Endothelial cell of umbilical vein (primary cell): ENCODE data around the gene LIPI. TPM values are rescaled to one million over a fixed set of nuclear protein-coding genes. Genes with fewer than 3 reads are reported as not detected.

Source experiments
- BruUV-seq: library from RNA; stranded (reverse); fragments of 400-500 nt; replicated peaks from 2 replicates; lab custom pipeline; 2021; lab: Mats Ljungman, UMichigan
- CTCF ChIA-PET: fragments of 300-600, 350-600 bp; sonication (Branson Sonifier 250); formaldehyde crosslinking; loops from one replicate; lab custom pipeline; 2021; ENCODE audit warnings: antibody characterized with exemption, inconsistent platforms; lab: Charles Lee
- POLR2A ChIA-PET: fragments of 300-600, 350-600 bp; sonication (Branson Sonifier 250); formaldehyde crosslinking; loops from one replicate; lab custom pipeline; 2021; ENCODE audit warnings: antibody characterized with exemption, inconsistent platforms; lab: Charles Lee
- DNase-seq: peaks from one replicate; pipeline ENCODE4 v3.0.0-alpha.2; 2011; ENCODE audit warnings: low read depth, low spot score
- FAIRE-seq: peaks from 2 replicates; lab custom pipeline; 2011; peaks lifted over from hg19 to GRCh38; lab: Jason Lieb, UNC
- H2AFZ ChIP-seq: 2 replicates; pipeline ENCODE4 v1.6.0; 2012; ENCODE audit warnings: low read depth, low read length, control low read depth, inconsistent platforms
- H3K27ac ChIP-seq: 2 replicates; pipeline ENCODE4 v1.5.1; 2011; ENCODE audit warnings: low read depth, mild to moderate bottlenecking, control low read depth, low read length, moderate library complexity; ENCODE audit not compliant: insufficient read depth
- H3K27me3 ChIP-seq, 2 experiments: 2 replicates each; pipeline versions ENCODE4 v1.6.0 to v1.6.1; 2011; ENCODE audit warnings: low read length in 2 of 2, mixed read lengths in 1 of 2; ENCODE audit not compliant: control insufficient read depth in 2 of 2, insufficient read depth in 2 of 2
- H3K36me3 ChIP-seq, 2 experiments: 2 replicates in 1 of 2; 3 replicates in 1 of 2; pipeline ENCODE4 v1.5.1; 2011; ENCODE audit warnings: low read length in 2 of 2, mild to moderate bottlenecking in 1 of 2, moderate library complexity in 1 of 2; ENCODE audit not compliant: control insufficient read depth in 2 of 2, insufficient read depth in 2 of 2; ENCODE audit errors: extremely low read depth in 1 of 2
- H3K4me1 ChIP-seq: 3 replicates; pipeline ENCODE4 v1.5.1; 2011; ENCODE audit warnings: mild to moderate bottlenecking, low read length; ENCODE audit not compliant: control insufficient read depth, insufficient read depth; ENCODE audit errors: extremely low read depth
- H3K4me2 ChIP-seq: 2 replicates; pipeline ENCODE4 v1.6.1; 2011; ENCODE audit warnings: low read length, control low read depth, mixed read lengths; ENCODE audit not compliant: insufficient read depth
- H3K4me3 ChIP-seq, 3 experiments: fragments of 200-600 bp in 1 of 3; sonication (generic), shearing (Covaris generic) in 1 of 3; replicated peaks in 1 of 3; 2 replicates each; pipeline ENCODE4 v1.5.1; 2011 to 2016; ENCODE audit warnings: control low read depth in 3 of 3, low read length in 3 of 3, mild to moderate bottlenecking in 2 of 3, inconsistent platforms in 1 of 3, low read depth in 1 of 3, moderate library complexity in 1 of 3; ENCODE audit not compliant: insufficient read depth in 1 of 3
- H3K79me2 ChIP-seq: 2 replicates; pipeline ENCODE4 v1.6.0; 2012; ENCODE audit warnings: low read length, inconsistent platforms; ENCODE audit not compliant: control insufficient read depth, insufficient read depth
- H3K9ac ChIP-seq: replicated peaks from 2 replicates; pipeline ENCODE3; 2011; ENCODE audit warnings: low read length, control low read depth; ENCODE audit not compliant: insufficient read depth; ENCODE audit errors: extremely low read depth
- H3K9me1 ChIP-seq: replicated peaks from 3 replicates; pipeline ENCODE4 v1.6.0; 2011; ENCODE audit warnings: mild to moderate bottlenecking, low read length; ENCODE audit not compliant: control insufficient read depth, insufficient read depth; ENCODE audit errors: extremely low read depth
- H3K9me3 ChIP-seq: replicated peaks from 2 replicates; pipeline ENCODE4 v1.5.1; 2012; ENCODE audit warnings: low read length, inconsistent platforms; ENCODE audit not compliant: control insufficient read depth, insufficient read depth
- H4K20me1 ChIP-seq: replicated peaks from 2 replicates; pipeline ENCODE3; 2011; ENCODE audit warnings: mild to moderate bottlenecking, low read length; ENCODE audit not compliant: control insufficient read depth, insufficient read depth; ENCODE audit errors: extremely low read depth
- EZH2 ChIP-seq: IDR thresholded peaks from 2 replicates; pipeline ENCODE4 v1.6.1; 2012; ENCODE audit warnings: borderline replicate concordance, low read depth, mild to moderate bottlenecking, moderate library complexity, low read length, inconsistent platforms; ENCODE audit not compliant: severe bottlenecking
- GATA2 ChIP-seq: IDR thresholded peaks from 2 replicates; pipeline ENCODE4 v1.7.0; 2011; ENCODE audit warnings: low read depth, mild to moderate bottlenecking, moderate library complexity, mixed read lengths, low read length; ENCODE audit not compliant: insufficient read length, insufficient read depth
- JUN ChIP-seq: IDR thresholded peaks from 2 replicates; pipeline ENCODE4 v1.6.1; 2011; ENCODE audit warnings: borderline replicate concordance, low read depth; ENCODE audit not compliant: insufficient read length, insufficient read depth
- MAX ChIP-seq: IDR thresholded peaks from 2 replicates; pipeline ENCODE4 v1.6.1; 2011; ENCODE audit not compliant: insufficient read depth, insufficient read length
- MYC ChIP-seq: IDR thresholded peaks from one replicate; pipeline ENCODE4 v1.6.1; 2011; ENCODE audit warnings: mild to moderate bottlenecking, low read depth, low read length
- POLR2A ChIP-seq: IDR thresholded peaks from 2 replicates; pipeline ENCODE4 v1.6.1; 2012; ENCODE audit warnings: low read depth, mild to moderate bottlenecking, control low read depth, low read length
- dilution Hi-C: fragments of 300-500 bp; cut with MboI; formaldehyde crosslinking; loops from one replicate; pipeline ENCODE4 v1.15.0; 2019; ENCODE audit warnings: low sequenced_read_pairs; ENCODE audit not compliant: extremely low pct_ligation_motif_present
- intact Hi-C: fragments of 100-400 bp; cut with micrococcal nuclease; formaldehyde crosslinking; loops from one replicate; pipeline ENCODE4 v1.10.0; 2022
- polyA plus RNA-seq, 4 experiments: library from polyadenylated mRNA; depleted of rRNA in 3 of 4; stranded (reverse) in 3 of 4; unstranded in 1 of 4; fragments of >200 nt; gene quantifications; 2 replicates each; pipeline versions ENCODE4 v1.2.1 to v1.2.3, GENCODE V29; 2011 to 2012; ENCODE audit warnings: missing spikeins in 1 of 4
- total RNA-seq: library from RNA; stranded (reverse); gene quantifications from 2 replicates; pipeline ENCODE4 v1.2.3, GENCODE V29; 2021

LIPI gene
- total and polyA plus RNA-seq, 2 donors (not counting 3 experiments of a cell fraction or from before 2014, with no cell fraction given), result not detected

GRCh38 chr21:14241297-14241696 is 30.5 kb upstream of the LIPI start:
- TF ChIP-seq MAX (no peak), JUN (no peak)
- DNase-seq (no peak), FAIRE-seq (no peak)
- BruUV-seq, result no TSS peak
- Histone ChIP-seq H3K4me1 (no peaks in the 10 kb centered on the region), H3K79me2 (no peaks in the 10 kb centered on the region), H4K20me1 (no peaks in the 10 kb centered on the region), H3K27me3 (no peaks in the 10 kb centered on the region), H3K4me3 (no peak overlapping the region), H3K36me3 (no peaks in the 10 kb centered on the region), H2AFZ (no peak overlapping the region), H3K4me2 (no peak overlapping the region), H3K9me3 (no peaks in the 10 kb centered on the region), H3K9me1 (no peaks in the 10 kb centered on the region), H3K9ac (no peak overlapping the region), H3K27ac (no peak overlapping the region)
- POLR2A ChIA-PET, result no interaction called here
- dilution Hi-C loops (no loop called here), intact Hi-C loops (no loop called here)
- CTCF ChIA-PET, result no interaction called here

GRCh38 chr21:14239281-14239680 is 28.5 kb upstream of the LIPI start:
- dilution Hi-C loops, result no loop called here

More at GRCh38 chr21:14239281-14239680, 28.5 kb upstream of the LIPI start:
- no peaks in the 10 kb centered on the region for H3K9me1 ChIP-seq
- DNase-seq (no peak), FAIRE-seq (no peak)
- H3K4me1 ChIP-seq, result no peaks in the 10 kb centered on the region
- no peak overlapping the region for H3K27ac ChIP-seq
- H3K9me3 ChIP-seq, result no peaks in the 10 kb centered on the region
- H3K27me3 ChIP-seq, result no peaks in the 10 kb centered on the region
- H3K36me3 ChIP-seq, result no peaks in the 10 kb centered on the region
- no peaks in the 10 kb centered on the region for H4K20me1 ChIP-seq
- intact Hi-C loops, result no loop called here
- H2AFZ ChIP-seq, result no peak overlapping the region
- POLR2A ChIA-PET, result no interaction called here
- CTCF ChIA-PET, result no interaction called here
- H3K9ac ChIP-seq, result no peak overlapping the region
- H3K79me2 ChIP-seq, result no peaks in the 10 kb centered on the region
- no peak for TF ChIP-seq GATA2
- no peak for TF ChIP-seq EZH2
- TF ChIP-seq MAX, result no peak
- TF ChIP-seq MYC, result no peak
- TF ChIP-seq POLR2A, result no peak
- no TSS peak for BruUV-seq
- H3K4me3 ChIP-seq, result no peak overlapping the region
- no peak overlapping the region for H3K4me2 ChIP-seq
